HepG2 (cell line): ENCODE results near the gene CACNA1C. TPM values are rescaled to one million over a fixed set of nuclear protein-coding genes. Genes with fewer than 3 reads are reported as not detected.

Experiments used
- ATAC-seq: fragments of 200-7000 bp; cut with Tn5 transposase; 3 replicates; pipeline ENCODE4 v1.9.1; 2020; ENCODE audit warnings: mild to moderate bottlenecking, moderate library complexity
- BruUV-seq: library from RNA; stranded (reverse); fragments of 400-500 nt; replicated peaks from 2 replicates; lab custom pipeline; 2021; lab: Mats Ljungman, UMichigan
- CTCF ChIA-PET: fragments of 300-600 bp; formaldehyde crosslinking; extraction: SDS; loops from one replicate; lab custom pipeline; 2021; ENCODE audit warnings: low total read pairs, inconsistent platforms, low intra/inter-chr PET ratio; lab: Yijun Ruan, JAX
- POLR2A ChIA-PET: fragments of 350-600 bp; sonication (Branson Sonifier 250); formaldehyde crosslinking; loops from one replicate; lab custom pipeline; 2020; ENCODE audit warnings: antibody characterized with exemption, inconsistent platforms; lab: Yijun Ruan, JAX
- DNase-seq: peaks from one replicate; pipeline ENCODE4 v3.0.0-alpha.2; 2015; ENCODE audit warnings: low spot score
- FAIRE-seq: peaks from 3 replicates; lab custom pipeline; 2011; peaks lifted over from hg19 to GRCh38; lab: Jason Lieb, UNC
- H2AFZ ChIP-seq: one replicate; pipeline ENCODE4 v1.6.1; 2011; ENCODE audit warnings: low read length, inconsistent platforms
- H3K27ac ChIP-seq: fragments of 300-600 bp; 3 replicates; pipeline ENCODE4 v1.8.0; 2011; ENCODE audit warnings: mixed run types, mild to moderate bottlenecking, mixed read lengths, low read length, inconsistent platforms; ENCODE audit not compliant: insufficient read depth; ENCODE audit errors: extremely low read length
- H3K27me3 ChIP-seq, 2 experiments: fragments of 200-600 bp in 1 of 2; 2 replicates in 1 of 2; 3 replicates in 1 of 2; pipeline versions ENCODE4 v1.6.0 to v1.8.0; 2011; ENCODE audit warnings: low read length in 2 of 2, mild to moderate bottlenecking in 2 of 2, moderate library complexity in 2 of 2, inconsistent platforms in 1 of 2; ENCODE audit not compliant: insufficient read depth in 2 of 2, control insufficient read depth in 1 of 2
- H3K36me3 ChIP-seq, 2 experiments: fragments of 200-600 bp in 1 of 2; replicated peaks in 1 of 2; 2 replicates in 1 of 2; 3 replicates in 1 of 2; pipeline versions ENCODE4 v1.5.1 to v1.8.0; 2011; ENCODE audit warnings: low read length in 2 of 2, inconsistent platforms in 1 of 2; ENCODE audit not compliant: insufficient read depth in 2 of 2, control insufficient read depth in 1 of 2
- H3K4me1 ChIP-seq: 2 replicates; pipeline ENCODE4 v1.5.1; 2012; ENCODE audit warnings: low read length, inconsistent platforms; ENCODE audit not compliant: insufficient read depth
- H3K4me2 ChIP-seq: 2 replicates; pipeline ENCODE4 v1.6.0; 2011; ENCODE audit warnings: low read depth, low read length, inconsistent platforms
- H3K4me3 ChIP-seq, 3 experiments: fragments of 200-600 bp in 1 of 3; sonication (generic), shearing (Covaris generic) in 1 of 3; replicated peaks in 1 of 3; 2 replicates each; pipeline ENCODE4 v1.5.1; 2011 to 2016; ENCODE audit warnings: low read length in 3 of 3, inconsistent platforms in 2 of 3, low read depth in 2 of 3, mild to moderate bottlenecking in 2 of 3, control low read depth in 1 of 3, mixed read lengths in 1 of 3; ENCODE audit not compliant: insufficient read depth in 1 of 3
- H3K79me2 ChIP-seq: one replicate; pipeline ENCODE4 v1.6.1; 2011; ENCODE audit warnings: low read length, inconsistent platforms; ENCODE audit not compliant: insufficient read depth
- H3K9ac ChIP-seq: 2 replicates; pipeline ENCODE4 v1.6.0; 2011; ENCODE audit warnings: mild to moderate bottlenecking, low read depth, low read length, inconsistent platforms; ENCODE audit not compliant: insufficient read depth
- H3K9me3 ChIP-seq: 2 replicates; pipeline ENCODE4 v1.5.1; 2012; ENCODE audit warnings: mild to moderate bottlenecking, low read length
- H4K20me1 ChIP-seq: 2 replicates; pipeline ENCODE4 v1.6.0; 2011; ENCODE audit warnings: inconsistent platforms, mild to moderate bottlenecking, low read length, moderate library complexity; ENCODE audit not compliant: insufficient read depth
- ARNT2 ChIP-seq: sonication (generic); formaldehyde crosslinking; IDR thresholded peaks from 2 replicates; pipeline ENCODE4 v1.8.0; 2022; ENCODE audit warnings: mild to moderate bottlenecking, low read depth, missing genetic modification reagents, moderate library complexity
- HMG20B ChIP-seq: conservative IDR thresholded peaks from 2 replicates; pipeline ENCODE4 v1.6.1; 2016; ENCODE audit warnings: missing genetic modification reagents, missing compliant biosample characterization
- HNF4G ChIP-seq, 2 experiments: sonication (generic) in 1 of 2; formaldehyde crosslinking in 1 of 2; IDR thresholded peaks; 2 replicates each; pipeline versions ENCODE4 v1.4.0 to v1.6.1; 2011 to 2020; ENCODE audit warnings: borderline replicate concordance in 2 of 2, low read depth in 2 of 2, mild to moderate bottlenecking in 2 of 2, low read length in 1 of 2, missing genetic modification reagents in 1 of 2, moderate library complexity in 1 of 2
- HOXA7 ChIP-seq: sonication (generic); formaldehyde crosslinking; IDR thresholded peaks from 2 replicates; pipeline ENCODE4 v1.8.1; 2022; ENCODE audit warnings: mild to moderate bottlenecking, missing genetic modification reagents, moderate library complexity
- NR1H2 ChIP-seq: sonication (generic); formaldehyde crosslinking; IDR thresholded peaks from 2 replicates; pipeline ENCODE4 v1.8.1; 2022; ENCODE audit warnings: low read depth, missing genetic modification reagents, borderline replicate concordance
- SIX4 ChIP-seq: sonication (generic); formaldehyde crosslinking; IDR thresholded peaks from 2 replicates; pipeline ENCODE4 v1.4.0; 2020; ENCODE audit warnings: missing genetic modification reagents
- ZNF180 ChIP-seq: sonication (generic); formaldehyde crosslinking; IDR thresholded peaks from 2 replicates; pipeline ENCODE4 v1.4.0; 2020; ENCODE audit warnings: low read depth, missing genetic modification reagents, borderline replicate concordance
- ZNF556 ChIP-seq: sonication (generic); formaldehyde crosslinking; IDR thresholded peaks from 2 replicates; pipeline ENCODE4 v1.4.0; 2020; ENCODE audit warnings: mild to moderate bottlenecking, missing genetic modification reagents, borderline replicate concordance
- ZNF614 ChIP-seq: IDR thresholded peaks from 2 replicates; pipeline ENCODE4 v1.6.1; 2018; ENCODE audit warnings: missing biosample characterization, missing genetic modification reagents, inconsistent platforms, borderline replicate concordance
- ZNF644 ChIP-seq: IDR thresholded peaks from 2 replicates; pipeline ENCODE4 v1.6.1; 2016; ENCODE audit warnings: low read depth
- ZNF83 ChIP-seq: sonication (generic); formaldehyde crosslinking; IDR thresholded peaks from 2 replicates; pipeline ENCODE4 v1.4.0; 2020; ENCODE audit warnings: missing genetic modification reagents, mild to moderate bottlenecking, borderline replicate concordance
- ZNF850 ChIP-seq: sonication (generic); formaldehyde crosslinking; conservative IDR thresholded peaks from 2 replicates; pipeline ENCODE4 v1.9.0; 2021; ENCODE audit warnings: mild to moderate bottlenecking, missing genetic modification reagents
- WGBS: methylation state at CpG from one replicate; pipeline ENCODE4 v1.1.6; 2017; ENCODE audit warnings: low lambda C conversion rate; 5-methylcytosine and 5-hydroxymethylcytosine counted together
- in situ Hi-C: cut with HindIII; loops from 2 replicates; pipeline ENCODE4 v1.10.0; 2017; ENCODE audit warnings: low pct_unique_long_range_greater_than_20kb; ENCODE audit not compliant: extremely low pct_ligation_motif_present
- intact Hi-C: fragments of 100-400 bp; cut with micrococcal nuclease; formaldehyde crosslinking; loops from one replicate; pipeline ENCODE4 v1.10.0; 2022; ENCODE audit not compliant: unreplicated experiment
- polyA plus RNA-seq, 8 experiments: library from polyadenylated mRNA; depleted of rRNA in 3 of 8; stranded (reverse) in 7 of 8; unstranded in 1 of 8; fragments of >200 nt; fragmentation: Illumina TruSeq in 4 of 8; extraction: Trizol in 4 of 8; gene quantifications; 2 replicates each; pipeline versions ENCODE4 v1.2.1 to v1.2.3, GENCODE V29; 2011 to 2016; ENCODE audit warnings: low read depth in 4 of 8, missing spikeins in 1 of 8, mixed read lengths in 1 of 8; ENCODE audit not compliant: insufficient read depth in 1 of 8
- total RNA-seq, 5 experiments: library from RNA; depleted of rRNA; stranded (reverse); fragments of >200 nt; fragmentation: Illumina TruSeq; extraction: Trizol; gene quantifications; 2 replicates each; pipeline ENCODE4 v1.2.3, GENCODE V29; 2016; ENCODE audit warnings: low read depth in 1 of 5
- TF ChIP-seq, protein P1 (sequence below): sonication (generic); formaldehyde crosslinking; IDR thresholded peaks from 2 replicates; pipeline ENCODE4 v1.4.0; 2020; ENCODE audit warnings: missing genetic modification reagents, borderline replicate concordance
- TF ChIP-seq, protein P2 (sequence below): IDR thresholded peaks from 2 replicates; pipeline ENCODE4 v1.6.1; 2016; ENCODE audit warnings: mild to moderate bottlenecking

Gene CACNA1C
- total and polyA plus RNA-seq, 2 of the 13 experiments (the other 11 are each of a cell fraction or from before 2014, with no cell fraction given), result not detected

- no peak for DNase-seq
- Histone ChIP-seq H3K9ac (no peak overlapping the region), H3K4me3 (no peak overlapping the region), H3K4me1 (no peaks in the 10 kb centered on the region), H3K27ac (no peak overlapping the region), H3K79me2 (no peaks in the 10 kb centered on the region), H3K9me3 (no peaks in the 10 kb centered on the region), H3K36me3 (no peaks in the 10 kb centered on the region), H3K4me2 (no peak overlapping the region), H3K27me3 (peaks cover 1 to 38% of the 10 kb centered on the region in 2 experiments; a peak in 2 of 5 replicates)
- BruUV-seq, result no TSS peak
- POLR2A ChIA-PET, result no interaction called here
- CTCF ChIA-PET, result no interaction called here
- no peak for ATAC-seq
- in situ Hi-C loops (no loop called here), intact Hi-C loops (no loop called here)
- WGBS, result 7% methylated on average over 7 of the region's 7 CpGs
- TF ChIP-seq ZNF850 (CRISPR knock-in tag), result no peak
- TF ChIP-seq, protein P1, sequence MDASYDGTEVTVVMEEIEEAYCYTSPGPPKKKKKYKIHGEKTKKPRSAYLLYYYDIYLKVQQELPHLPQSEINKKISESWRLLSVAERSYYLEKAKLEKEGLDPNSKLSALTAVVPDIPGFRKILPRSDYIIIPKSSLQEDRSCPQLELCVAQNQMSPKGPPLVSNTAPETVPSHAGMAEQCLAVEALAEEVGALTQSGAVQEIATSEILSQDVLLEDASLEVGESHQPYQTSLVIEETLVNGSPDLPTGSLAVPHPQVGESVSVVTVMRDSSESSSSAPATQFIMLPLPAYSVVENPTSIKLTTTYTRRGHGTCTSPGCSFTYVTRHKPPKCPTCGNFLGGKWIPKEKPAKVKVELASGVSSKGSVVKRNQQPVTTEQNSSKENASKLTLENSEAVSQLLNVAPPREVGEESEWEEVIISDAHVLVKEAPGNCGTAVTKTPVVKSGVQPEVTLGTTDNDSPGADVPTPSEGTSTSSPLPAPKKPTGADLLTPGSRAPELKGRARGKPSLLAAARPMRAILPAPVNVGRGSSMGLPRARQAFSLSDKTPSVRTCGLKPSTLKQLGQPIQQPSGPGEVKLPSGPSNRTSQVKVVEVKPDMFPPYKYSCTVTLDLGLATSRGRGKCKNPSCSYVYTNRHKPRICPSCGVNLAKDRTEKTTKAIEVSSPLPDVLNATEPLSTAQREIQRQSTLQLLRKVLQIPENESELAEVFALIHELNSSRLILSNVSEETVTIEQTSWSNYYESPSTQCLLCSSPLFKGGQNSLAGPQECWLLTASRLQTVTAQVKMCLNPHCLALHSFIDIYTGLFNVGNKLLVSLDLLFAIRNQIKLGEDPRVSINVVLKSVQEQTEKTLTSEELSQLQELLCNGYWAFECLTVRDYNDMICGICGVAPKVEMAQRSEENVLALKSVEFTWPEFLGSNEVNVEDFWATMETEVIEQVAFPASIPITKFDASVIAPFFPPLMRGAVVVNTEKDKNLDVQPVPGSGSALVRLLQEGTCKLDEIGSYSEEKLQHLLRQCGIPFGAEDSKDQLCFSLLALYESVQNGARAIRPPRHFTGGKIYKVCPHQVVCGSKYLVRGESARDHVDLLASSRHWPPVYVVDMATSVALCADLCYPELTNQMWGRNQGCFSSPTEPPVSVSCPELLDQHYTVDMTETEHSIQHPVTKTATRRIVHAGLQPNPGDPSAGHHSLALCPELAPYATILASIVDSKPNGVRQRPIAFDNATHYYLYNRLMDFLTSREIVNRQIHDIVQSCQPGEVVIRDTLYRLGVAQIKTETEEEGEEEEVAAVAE (CRISPR knock-in tag), result no peak
- no peak for TF ChIP-seq ZNF180
- TF ChIP-seq, protein P2, sequence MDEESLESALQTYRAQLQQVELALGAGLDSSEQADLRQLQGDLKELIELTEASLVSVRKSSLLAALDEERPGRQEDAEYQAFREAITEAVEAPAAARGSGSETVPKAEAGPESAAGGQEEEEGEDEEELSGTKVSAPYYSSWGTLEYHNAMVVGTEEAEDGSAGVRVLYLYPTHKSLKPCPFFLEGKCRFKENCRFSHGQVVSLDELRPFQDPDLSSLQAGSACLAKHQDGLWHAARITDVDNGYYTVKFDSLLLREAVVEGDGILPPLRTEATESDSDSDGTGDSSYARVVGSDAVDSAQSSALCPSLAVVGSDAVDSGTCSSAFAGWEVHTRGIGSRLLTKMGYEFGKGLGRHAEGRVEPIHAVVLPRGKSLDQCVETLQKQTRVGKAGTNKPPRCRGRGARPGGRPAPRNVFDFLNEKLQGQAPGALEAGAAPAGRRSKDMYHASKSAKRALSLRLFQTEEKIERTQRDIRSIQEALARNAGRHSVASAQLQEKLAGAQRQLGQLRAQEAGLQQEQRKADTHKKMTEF (CRISPR knock-in tag), result no peak
- TF ChIP-seq ARNT2 (CRISPR knock-in tag), result no peak
- no peak for TF ChIP-seq ZNF556 (CRISPR knock-in tag)
- TF ChIP-seq NR1H2 (CRISPR knock-in tag), result no peak
- no peak for TF ChIP-seq HOXA7 (CRISPR knock-in tag)
- no peak for TF ChIP-seq ZNF83 (CRISPR knock-in tag)
- TF ChIP-seq ZNF614 (CRISPR knock-in tag), result no peak
- no peak for TF ChIP-seq HMG20B (CRISPR knock-in tag)
- TF ChIP-seq SIX4 (CRISPR knock-in tag), result no peak
- no peak for TF ChIP-seq ZNF644
- TF ChIP-seq HNF4G (IDR thresholded peaks at IDR 0.05; ENCODE audit: borderline replicate concordance, low read depth, low read length), result no peak
- no peak for TF ChIP-seq HNF4G (CRISPR knock-in tag; IDR thresholded peaks at IDR 0.05; ENCODE audit: borderline replicate concordance, low read depth)
- TF ChIP-seq, all 625 proteins: peak for 0
- FAIRE-seq, result no peak
- H4K20me1 ChIP-seq, result no peaks in the 10 kb centered on the region
- H2AFZ ChIP-seq, result no peak overlapping the region
Observed at GRCh38 chr12:2329661-2330210, 276.9 kb downstream of the CACNA1C start.
